GM12878 (cell line): ENCODE results near the gene HMCES. TPM values are rescaled to one million over a fixed set of nuclear protein-coding genes. Genes with fewer than 3 reads are reported as not detected.

Experiments
- CBFB ChIP-seq: IDR thresholded peaks from 2 replicates; pipeline ENCODE4 v1.6.1; 2016; ENCODE audit warnings: antibody characterized with exemption, low read depth
- CREB1 ChIP-seq: IDR thresholded peaks from 2 replicates; pipeline ENCODE4 v1.6.1; 2012; ENCODE audit warnings: low read depth, mild to moderate bottlenecking, inconsistent platforms
- ETV6 ChIP-seq, 2 experiments: fragments of 450-650 bp in 1 of 2; IDR thresholded peaks in 1 of 2; conservative IDR thresholded peaks in 1 of 2; 2 replicates each; pipeline ENCODE4 v1.6.1; 2014; ENCODE audit warnings: antibody characterized with exemption in 1 of 2, borderline replicate concordance in 1 of 2, low read depth in 1 of 2, mild to moderate bottlenecking in 1 of 2, moderate library complexity in 1 of 2
- FOXM1 ChIP-seq: IDR thresholded peaks from 2 replicates; pipeline ENCODE4 v1.6.1; 2012; ENCODE audit warnings: low read depth, mild to moderate bottlenecking, inconsistent platforms, low read length, moderate library complexity
- GATAD2B ChIP-seq: fragments of 450-650 bp; conservative IDR thresholded peaks from 2 replicates; pipeline ENCODE4 v1.6.1; 2017; ENCODE audit warnings: low read depth, mild to moderate bottlenecking, moderate library complexity
- HDGF ChIP-seq: fragments of 450-650 bp; IDR thresholded peaks from 2 replicates; pipeline ENCODE4 v1.6.1; 2016; ENCODE audit warnings: antibody characterized with exemption
- JUNB ChIP-seq: IDR thresholded peaks from 2 replicates; pipeline ENCODE4 v1.6.1; 2016; ENCODE audit warnings: antibody characterized with exemption, mild to moderate bottlenecking
- MTA2 ChIP-seq: fragments of 450-650 bp; IDR thresholded peaks from 2 replicates; pipeline ENCODE4 v1.6.1; 2016; ENCODE audit warnings: low read depth, mild to moderate bottlenecking, moderate library complexity
- NFIC ChIP-seq: IDR thresholded peaks from 2 replicates; pipeline ENCODE4 v1.6.1; 2012; ENCODE audit warnings: low read depth, mild to moderate bottlenecking, inconsistent platforms, low read length, moderate library complexity
- PAX5 ChIP-seq: IDR thresholded peaks from 2 replicates; pipeline ENCODE4 v1.6.1; 2011; ENCODE audit warnings: low read depth, low read length, borderline replicate concordance
- RAD51 ChIP-seq: fragments of 450-650 bp; IDR thresholded peaks from 2 replicates; pipeline ENCODE4 v1.6.1; 2016; ENCODE audit warnings: moderate library complexity, mild to moderate bottlenecking, inconsistent platforms
- SPI1 ChIP-seq: IDR thresholded peaks from 2 replicates; pipeline ENCODE4 v1.6.1; 2011; ENCODE audit warnings: low read depth, mild to moderate bottlenecking, low read length, moderate library complexity, borderline replicate concordance; ENCODE audit not compliant: insufficient read depth
- TCF12 ChIP-seq: IDR thresholded peaks from 2 replicates; pipeline ENCODE4 v1.6.1; 2011; ENCODE audit warnings: low read depth, mild to moderate bottlenecking, low read length
- TCF7 ChIP-seq: IDR thresholded peaks from 2 replicates; pipeline ENCODE4 v1.6.1; 2014; ENCODE audit warnings: antibody characterized with exemption, borderline replicate concordance
- ZBED1 ChIP-seq: IDR thresholded peaks from 2 replicates; pipeline ENCODE4 v1.6.1; 2016; ENCODE audit warnings: borderline replicate concordance
- polyA plus RNA-seq, 11 experiments: library from polyadenylated mRNA; depleted of rRNA in 4 of 11; unstranded in 6 of 11; stranded (reverse) in 5 of 11; fragments of >200 nt; fragmentation: Nextera tagmentation in 4 of 11; fragmentation: Illumina TruSeq in 1 of 11; extraction: Ambion mirVana in 4 of 11; extraction: Trizol in 1 of 11; gene quantifications; 1 replicate in 1 of 11; 2 replicates in 10 of 11; pipeline versions ENCODE4 v1.2.1 to v1.2.3, GENCODE V29; 2011 to 2016; ENCODE audit warnings: inconsistent platforms in 2 of 11, missing spikeins in 2 of 11, low read depth in 1 of 11
- total RNA-seq, 4 experiments: library from RNA; depleted of rRNA in 3 of 4; stranded (reverse); fragments of >200 nt in 3 of 4; fragmentation: Illumina TruSeq in 1 of 4; extraction: Trizol in 1 of 4; gene quantifications; 2 replicates each; pipeline versions ENCODE4 v1.2.1 to v1.2.3, GENCODE V29; 2013 to 2021
- TF ChIP-seq, protein P1 (sequence below): fragments of 450-650 bp; IDR thresholded peaks from 2 replicates; pipeline ENCODE4 v1.6.1; 2016; ENCODE audit warnings: mild to moderate bottlenecking
- TF ChIP-seq, protein P2 (sequence below): fragments of 450-650 bp; IDR thresholded peaks from 2 replicates; pipeline ENCODE4 v1.6.1; 2018; ENCODE audit warnings: mild to moderate bottlenecking, low read depth, moderate library complexity; ENCODE audit not compliant: partially characterized antibody
- TF ChIP-seq, protein P3 (sequence below): fragments of 150-350 bp; IDR thresholded peaks from 2 replicates; pipeline ENCODE4 v1.6.1; 2014; ENCODE audit warnings: mild to moderate bottlenecking, low read depth, low read length
- TF ChIP-seq, protein P4 (sequence below): fragments of 450-650 bp; IDR thresholded peaks from 2 replicates; pipeline ENCODE4 v1.6.1; 2017; ENCODE audit warnings: low read depth, mild to moderate bottlenecking, moderate library complexity
- TF ChIP-seq, protein P5 (sequence below): fragments of 450-650 bp; IDR thresholded peaks from 2 replicates; pipeline ENCODE4 v1.6.1; 2017; ENCODE audit warnings: mild to moderate bottlenecking, low read depth, inconsistent platforms; ENCODE audit not compliant: poor library complexity, severe bottlenecking

HMCES gene
- total and polyA plus RNA-seq, 10 of the 15 experiments (the other 5 are each of a cell fraction or from before 2014, with no cell fraction given): 12.4 to 49.8 (median 27.0) TPM

DNA sequence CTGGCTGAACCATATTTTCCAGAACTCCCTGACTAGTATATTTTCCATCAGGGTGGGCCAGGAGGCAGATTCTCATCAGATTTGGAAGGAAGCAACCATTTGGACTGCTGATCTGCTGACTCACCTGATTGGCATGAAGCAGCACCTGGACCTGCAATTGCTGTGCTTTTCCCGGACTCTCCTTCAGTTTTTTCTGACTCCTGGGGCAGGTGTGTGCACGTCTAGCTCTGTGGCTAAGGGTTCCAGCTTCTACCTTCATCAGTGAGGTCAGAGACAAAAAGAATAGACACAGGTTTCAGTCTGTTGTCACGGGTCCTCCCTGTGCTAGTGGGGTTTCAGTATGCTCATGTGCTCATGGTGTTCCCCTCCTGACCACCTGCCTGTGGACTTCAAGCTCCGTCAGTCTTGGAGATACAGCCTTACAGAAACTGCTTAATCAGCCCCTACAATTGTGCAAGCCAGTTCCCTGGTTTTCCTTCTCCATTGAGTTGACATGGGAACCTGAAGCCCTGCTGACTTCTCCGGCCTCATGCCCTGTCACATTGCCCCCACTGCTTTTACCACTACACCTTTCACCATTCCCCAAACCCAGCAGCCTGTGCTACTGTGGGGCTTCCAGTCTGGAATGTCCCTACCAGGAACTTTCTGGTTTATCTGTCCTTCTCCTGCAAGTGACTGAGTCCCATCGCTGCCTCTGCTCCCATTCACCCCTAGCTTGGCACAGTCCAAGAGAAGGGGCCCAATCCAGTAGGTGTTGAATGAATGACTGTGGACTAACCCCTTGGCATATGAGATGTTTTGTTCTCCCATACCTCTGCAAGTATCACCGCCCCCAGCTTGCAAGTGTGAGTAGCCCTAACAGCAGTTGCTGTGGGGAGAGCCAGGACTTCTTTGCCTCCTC is 31.7 kb downstream of the HMCES start (continued):
- TF ChIP-seq PAX5 (0 out of 2 replicates have a peak, but pooled peaks have one; percentile 11), TCF12 (peak; percentile 57), NFIC (peak; percentile 58; the same call in 1 of the 2 replicates), CBFB (peak; percentile 60), GATAD2B (0 out of 2 replicates have a peak, but pooled peaks have one; percentile 24), ZBED1 (peak; percentile 54; the same call in 1 of the 2 replicates), MTA2 (peak; percentile 75; the same call in 1 of the 2 replicates), RAD51 (peak; percentile 76), FOXM1 (peak; percentile 44; the same call in 1 of the 2 replicates), HDGF (no peak), JUNB (peak; percentile 54), SPI1 (0 out of 2 replicates have a peak, but pooled peaks have one; percentile 19), TCF7 (no peak), CREB1 (peak; percentile 74), ETV6 (conservative IDR thresholded peaks at IDR 0.05 in 1 of 2, IDR thresholded peaks at IDR 0.05 in 1 of 2; ENCODE audit: borderline replicate concordance in 1 of 2, low read depth in 1 of 2) (no peak)
- TF ChIP-seq, protein P1, sequence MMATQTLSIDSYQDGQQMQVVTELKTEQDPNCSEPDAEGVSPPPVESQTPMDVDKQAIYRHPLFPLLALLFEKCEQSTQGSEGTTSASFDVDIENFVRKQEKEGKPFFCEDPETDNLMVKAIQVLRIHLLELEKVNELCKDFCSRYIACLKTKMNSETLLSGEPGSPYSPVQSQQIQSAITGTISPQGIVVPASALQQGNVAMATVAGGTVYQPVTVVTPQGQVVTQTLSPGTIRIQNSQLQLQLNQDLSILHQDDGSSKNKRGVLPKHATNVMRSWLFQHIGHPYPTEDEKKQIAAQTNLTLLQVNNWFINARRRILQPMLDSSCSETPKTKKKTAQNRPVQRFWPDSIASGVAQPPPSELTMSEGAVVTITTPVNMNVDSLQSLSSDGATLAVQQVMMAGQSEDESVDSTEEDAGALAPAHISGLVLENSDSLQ: peak; percentile 41
- TF ChIP-seq, protein P2, sequence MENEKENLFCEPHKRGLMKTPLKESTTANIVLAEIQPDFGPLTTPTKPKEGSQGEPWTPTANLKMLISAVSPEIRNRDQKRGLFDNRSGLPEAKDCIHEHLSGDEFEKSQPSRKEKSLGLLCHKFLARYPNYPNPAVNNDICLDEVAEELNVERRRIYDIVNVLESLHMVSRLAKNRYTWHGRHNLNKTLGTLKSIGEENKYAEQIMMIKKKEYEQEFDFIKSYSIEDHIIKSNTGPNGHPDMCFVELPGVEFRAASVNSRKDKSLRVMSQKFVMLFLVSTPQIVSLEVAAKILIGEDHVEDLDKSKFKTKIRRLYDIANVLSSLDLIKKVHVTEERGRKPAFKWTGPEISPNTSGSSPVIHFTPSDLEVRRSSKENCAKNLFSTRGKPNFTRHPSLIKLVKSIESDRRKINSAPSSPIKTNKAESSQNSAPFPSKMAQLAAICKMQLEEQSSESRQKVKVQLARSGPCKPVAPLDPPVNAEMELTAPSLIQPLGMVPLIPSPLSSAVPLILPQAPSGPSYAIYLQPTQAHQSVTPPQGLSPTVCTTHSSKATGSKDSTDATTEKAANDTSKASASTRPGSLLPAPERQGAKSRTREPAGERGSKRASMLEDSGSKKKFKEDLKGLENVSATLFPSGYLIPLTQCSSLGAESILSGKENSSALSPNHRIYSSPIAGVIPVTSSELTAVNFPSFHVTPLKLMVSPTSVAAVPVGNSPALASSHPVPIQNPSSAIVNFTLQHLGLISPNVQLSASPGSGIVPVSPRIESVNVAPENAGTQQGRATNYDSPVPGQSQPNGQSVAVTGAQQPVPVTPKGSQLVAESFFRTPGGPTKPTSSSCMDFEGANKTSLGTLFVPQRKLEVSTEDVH: no peak
- TF ChIP-seq, protein P3, sequence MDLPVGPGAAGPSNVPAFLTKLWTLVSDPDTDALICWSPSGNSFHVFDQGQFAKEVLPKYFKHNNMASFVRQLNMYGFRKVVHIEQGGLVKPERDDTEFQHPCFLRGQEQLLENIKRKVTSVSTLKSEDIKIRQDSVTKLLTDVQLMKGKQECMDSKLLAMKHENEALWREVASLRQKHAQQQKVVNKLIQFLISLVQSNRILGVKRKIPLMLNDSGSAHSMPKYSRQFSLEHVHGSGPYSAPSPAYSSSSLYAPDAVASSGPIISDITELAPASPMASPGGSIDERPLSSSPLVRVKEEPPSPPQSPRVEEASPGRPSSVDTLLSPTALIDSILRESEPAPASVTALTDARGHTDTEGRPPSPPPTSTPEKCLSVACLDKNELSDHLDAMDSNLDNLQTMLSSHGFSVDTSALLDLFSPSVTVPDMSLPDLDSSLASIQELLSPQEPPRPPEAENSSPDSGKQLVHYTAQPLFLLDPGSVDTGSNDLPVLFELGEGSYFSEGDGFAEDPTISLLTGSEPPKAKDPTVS: no peak
- TF ChIP-seq, protein P4, sequence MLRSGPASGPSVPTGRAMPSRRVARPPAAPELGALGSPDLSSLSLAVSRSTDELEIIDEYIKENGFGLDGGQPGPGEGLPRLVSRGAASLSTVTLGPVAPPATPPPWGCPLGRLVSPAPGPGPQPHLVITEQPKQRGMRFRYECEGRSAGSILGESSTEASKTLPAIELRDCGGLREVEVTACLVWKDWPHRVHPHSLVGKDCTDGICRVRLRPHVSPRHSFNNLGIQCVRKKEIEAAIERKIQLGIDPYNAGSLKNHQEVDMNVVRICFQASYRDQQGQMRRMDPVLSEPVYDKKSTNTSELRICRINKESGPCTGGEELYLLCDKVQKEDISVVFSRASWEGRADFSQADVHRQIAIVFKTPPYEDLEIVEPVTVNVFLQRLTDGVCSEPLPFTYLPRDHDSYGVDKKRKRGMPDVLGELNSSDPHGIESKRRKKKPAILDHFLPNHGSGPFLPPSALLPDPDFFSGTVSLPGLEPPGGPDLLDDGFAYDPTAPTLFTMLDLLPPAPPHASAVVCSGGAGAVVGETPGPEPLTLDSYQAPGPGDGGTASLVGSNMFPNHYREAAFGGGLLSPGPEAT: peak; percentile 93
- TF ChIP-seq, protein P5, sequence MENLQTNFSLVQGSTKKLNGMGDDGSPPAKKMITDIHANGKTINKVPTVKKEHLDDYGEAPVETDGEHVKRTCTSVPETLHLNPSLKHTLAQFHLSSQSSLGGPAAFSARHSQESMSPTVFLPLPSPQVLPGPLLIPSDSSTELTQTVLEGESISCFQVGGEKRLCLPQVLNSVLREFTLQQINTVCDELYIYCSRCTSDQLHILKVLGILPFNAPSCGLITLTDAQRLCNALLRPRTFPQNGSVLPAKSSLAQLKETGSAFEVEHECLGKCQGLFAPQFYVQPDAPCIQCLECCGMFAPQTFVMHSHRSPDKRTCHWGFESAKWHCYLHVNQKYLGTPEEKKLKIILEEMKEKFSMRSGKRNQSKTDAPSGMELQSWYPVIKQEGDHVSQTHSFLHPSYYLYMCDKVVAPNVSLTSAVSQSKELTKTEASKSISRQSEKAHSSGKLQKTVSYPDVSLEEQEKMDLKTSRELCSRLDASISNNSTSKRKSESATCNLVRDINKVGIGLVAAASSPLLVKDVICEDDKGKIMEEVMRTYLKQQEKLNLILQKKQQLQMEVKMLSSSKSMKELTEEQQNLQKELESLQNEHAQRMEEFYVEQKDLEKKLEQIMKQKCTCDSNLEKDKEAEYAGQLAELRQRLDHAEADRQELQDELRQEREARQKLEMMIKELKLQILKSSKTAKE: peak; percentile 82
